HG03139 (cell line): ENCODE data around the gene ARID5B.
A peak's percentile ranks its signal among the peaks of the same experiment; 100 is the strongest.

Experiments used
- ATAC-seq: cut with Tn5 transposase; IDR thresholded peaks from one replicate; pipeline ENCODE4 v1.9.1; 2021; ENCODE audit not compliant: unreplicated experiment

Gene ARID5B

GRCh38 chr10:62005687-62006086 lies 104.2 kb downstream of the ARID5B start:
- no peak for ATAC-seq

- ATAC-seq = no peak
Observed at GRCh38 chr10:62007145-62007544, 105.6 kb downstream of the ARID5B start.

GRCh38 chr10:62008196-62008595 lies 106.7 kb downstream of the ARID5B start:
- no peak for ATAC-seq

GRCh38 chr10:62008946-62009345 lies 107.4 kb downstream of the ARID5B start:
- ATAC-seq = no peak

GRCh38 chr10:62010366-62010765 lies 108.9 kb downstream of the ARID5B start:
- no peak for ATAC-seq

GRCh38 chr10:62011558-62011957 lies 110.1 kb downstream of the ARID5B start:
- ATAC-seq = no peak

- ATAC-seq = no peak
Observed at GRCh38 chr10:62012318-62012717, 110.8 kb downstream of the ARID5B start.

GRCh38 chr10:62014510-62014909 lies 113.0 kb downstream of the ARID5B start:
- ATAC-seq = no peak

GRCh38 chr10:62015994-62016393 lies 114.5 kb downstream of the ARID5B start:
- no peak for ATAC-seq

GRCh38 chr10:62016623-62017490 lies 115.4 kb downstream of the ARID5B start:
- ATAC-seq = peak; percentile 56

GRCh38 chr10:62017491-62017870 lies 116.0 kb downstream of the ARID5B start:
- ATAC-seq = no peak

- no peak for ATAC-seq
Observed at GRCh38 chr10:62018131-62018911, 116.8 kb downstream of the ARID5B start.

- no peak for ATAC-seq
Observed at GRCh38 chr10:62019013-62019684, 117.7 kb downstream of the ARID5B start.

GRCh38 chr10:62019685-62020359 lies 118.3 kb downstream of the ARID5B start:
- no peak for ATAC-seq

- no peak for ATAC-seq
Observed at GRCh38 chr10:62021128-62021665, 119.7 kb downstream of the ARID5B start.

GRCh38 chr10:62021978-62022802 lies 120.7 kb downstream of the ARID5B start:
- no peak for ATAC-seq

- ATAC-seq = no peak
Observed at GRCh38 chr10:62022830-62023229, 121.3 kb downstream of the ARID5B start.

GRCh38 chr10:62023329-62023728 lies 121.8 kb downstream of the ARID5B start:
- no peak for ATAC-seq

GRCh38 chr10:62024026-62024701 lies 122.7 kb downstream of the ARID5B start:
- no peak for ATAC-seq
